GM12878 (cell line): ENCODE data around the gene NUDT3. TPM values are rescaled to one million over a fixed set of nuclear protein-coding genes. Genes with fewer than 3 reads are reported as not detected.
A peak's percentile ranks its signal among the peaks of the same experiment; 100 is the strongest.

Source experiments
- EGR1 ChIP-seq, 2 experiments: IDR thresholded peaks; 1 replicate in 1 of 2; 2 replicates in 1 of 2; pipeline ENCODE4 v1.6.1; 2011 to 2012; ENCODE audit warnings: low read depth in 2 of 2, low read length in 2 of 2, borderline replicate concordance in 1 of 2, mild to moderate bottlenecking in 1 of 2, moderate library complexity in 1 of 2
- GABPA ChIP-seq: IDR thresholded peaks from 2 replicates; pipeline ENCODE4 v1.6.1; 2014; ENCODE audit warnings: antibody characterized with exemption, low read depth, mild to moderate bottlenecking, inconsistent platforms
- HDGF ChIP-seq: fragments of 450-650 bp; IDR thresholded peaks from 2 replicates; pipeline ENCODE4 v1.6.1; 2016; ENCODE audit warnings: antibody characterized with exemption
- PAX5 ChIP-seq: IDR thresholded peaks from 2 replicates; pipeline ENCODE4 v1.6.1; 2011; ENCODE audit warnings: low read depth, low read length, borderline replicate concordance
- POLR2A ChIP-seq: IDR thresholded peaks from 2 replicates; pipeline ENCODE4 v1.6.1; 2011; ENCODE audit warnings: low read depth, mild to moderate bottlenecking, low read length
- TAF1 ChIP-seq: IDR thresholded peaks from 2 replicates; pipeline ENCODE4 v1.6.1; 2011; ENCODE audit warnings: mild to moderate bottlenecking, low read depth, low read length, borderline replicate concordance
- TCF12 ChIP-seq: IDR thresholded peaks from 2 replicates; pipeline ENCODE4 v1.6.1; 2011; ENCODE audit warnings: low read depth, mild to moderate bottlenecking, low read length
- polyA plus RNA-seq, 11 experiments: library from polyadenylated mRNA; depleted of rRNA in 4 of 11; unstranded in 6 of 11; stranded (reverse) in 5 of 11; fragments of >200 nt; fragmentation: Nextera tagmentation in 4 of 11; fragmentation: Illumina TruSeq in 1 of 11; extraction: Ambion mirVana in 4 of 11; extraction: Trizol in 1 of 11; gene quantifications; 1 replicate in 1 of 11; 2 replicates in 10 of 11; pipeline versions ENCODE4 v1.2.1 to v1.2.3, GENCODE V29; 2011 to 2016; ENCODE audit warnings: inconsistent platforms in 2 of 11, missing spikeins in 2 of 11, low read depth in 1 of 11
- total RNA-seq, 4 experiments: library from RNA; depleted of rRNA in 3 of 4; stranded (reverse); fragments of >200 nt in 3 of 4; fragmentation: Illumina TruSeq in 1 of 4; extraction: Trizol in 1 of 4; gene quantifications; 2 replicates each; pipeline versions ENCODE4 v1.2.1 to v1.2.3, GENCODE V29; 2013 to 2021
- TF ChIP-seq, protein P1 (sequence below): IDR thresholded peaks from 2 replicates; pipeline ENCODE4 v1.6.1; 2011; ENCODE audit warnings: low read depth, mild to moderate bottlenecking, low read length, moderate library complexity, borderline replicate concordance; ENCODE audit errors: extremely low read depth
- TF ChIP-seq, protein P2 (sequence below): fragments of 450-650 bp; IDR thresholded peaks from 2 replicates; pipeline ENCODE4 v1.6.1; 2017; ENCODE audit warnings: mild to moderate bottlenecking, moderate library complexity
- TF ChIP-seq, protein P3 (sequence below): fragments of 450-650 bp; IDR thresholded peaks from 2 replicates; pipeline ENCODE4 v1.6.1; 2016; ENCODE audit warnings: mild to moderate bottlenecking
- TF ChIP-seq, protein P4 (sequence below): IDR thresholded peaks from 2 replicates; pipeline ENCODE4 v1.6.1; 2011; ENCODE audit warnings: borderline replicate concordance, low read depth, mild to moderate bottlenecking, moderate library complexity, low read length; ENCODE audit not compliant: insufficient read depth, poor library complexity, severe bottlenecking

NUDT3 gene
- total and polyA plus RNA-seq, 10 of the 15 experiments (the other 5 are each of a cell fraction or from before 2014, with no cell fraction given): 2.4 to 32.3 (median 25.5) TPM

DNA sequence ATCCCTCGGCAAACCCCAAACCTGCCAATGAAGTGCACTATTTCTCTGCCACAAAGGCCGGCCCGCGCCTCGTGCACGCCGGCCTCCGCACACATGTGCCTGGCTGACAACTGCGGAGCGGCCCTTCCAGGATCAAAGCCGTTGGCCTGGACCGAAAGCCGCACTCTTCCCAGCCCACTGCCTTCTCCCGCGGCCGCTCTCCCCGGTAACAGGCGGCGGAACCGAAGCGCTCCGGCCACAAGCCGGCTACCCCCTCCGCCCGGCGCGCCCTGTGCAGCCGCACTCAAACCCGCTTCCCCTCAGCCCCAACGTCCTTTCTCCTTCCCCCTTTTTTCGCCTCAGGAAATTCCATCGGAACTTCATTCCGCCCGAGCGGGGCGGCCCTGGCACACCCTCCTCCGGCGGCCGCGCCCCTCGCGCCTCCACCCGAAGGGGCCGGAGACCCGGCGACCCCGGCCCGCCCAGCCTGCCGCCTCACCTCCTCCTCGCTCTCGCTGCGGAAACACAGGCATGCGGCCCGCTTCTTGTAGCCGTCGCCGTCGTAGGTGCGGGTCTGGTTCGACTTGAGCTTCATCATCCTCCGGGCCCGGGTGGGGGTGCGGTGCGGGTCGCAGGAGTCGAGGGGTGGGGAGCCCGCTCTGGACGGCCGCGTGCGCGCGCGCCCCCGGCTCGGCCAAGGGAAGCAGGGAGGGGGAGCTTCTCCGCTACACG, 528 bp downstream of the NUDT3 start (continued):
- TF ChIP-seq, protein P1, sequence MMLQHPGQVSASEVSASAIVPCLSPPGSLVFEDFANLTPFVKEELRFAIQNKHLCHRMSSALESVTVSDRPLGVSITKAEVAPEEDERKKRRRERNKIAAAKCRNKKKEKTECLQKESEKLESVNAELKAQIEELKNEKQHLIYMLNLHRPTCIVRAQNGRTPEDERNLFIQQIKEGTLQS: no peak
- TF ChIP-seq PAX5 (0 out of 2 replicates have a peak, but pooled peaks have one; percentile 13), TAF1 (peak; percentile 25; the same call in 1 of the 2 replicates), TCF12 (0 out of 2 replicates have a peak, but pooled peaks have one; percentile 15), HDGF (peak; percentile 45; the same call in 1 of the 2 replicates), GABPA (no peak), EGR1 (IDR thresholded peaks at IDR 0.05; ENCODE audit: borderline replicate concordance in 1 of 2, low read depth in 2 of 2, low read length in 2 of 2) (peak in 1 of 2 experiments; percentile 26; a peak in 1 of 3 replicates), POLR2A (peak; percentile 80)
- TF ChIP-seq, protein P2, sequence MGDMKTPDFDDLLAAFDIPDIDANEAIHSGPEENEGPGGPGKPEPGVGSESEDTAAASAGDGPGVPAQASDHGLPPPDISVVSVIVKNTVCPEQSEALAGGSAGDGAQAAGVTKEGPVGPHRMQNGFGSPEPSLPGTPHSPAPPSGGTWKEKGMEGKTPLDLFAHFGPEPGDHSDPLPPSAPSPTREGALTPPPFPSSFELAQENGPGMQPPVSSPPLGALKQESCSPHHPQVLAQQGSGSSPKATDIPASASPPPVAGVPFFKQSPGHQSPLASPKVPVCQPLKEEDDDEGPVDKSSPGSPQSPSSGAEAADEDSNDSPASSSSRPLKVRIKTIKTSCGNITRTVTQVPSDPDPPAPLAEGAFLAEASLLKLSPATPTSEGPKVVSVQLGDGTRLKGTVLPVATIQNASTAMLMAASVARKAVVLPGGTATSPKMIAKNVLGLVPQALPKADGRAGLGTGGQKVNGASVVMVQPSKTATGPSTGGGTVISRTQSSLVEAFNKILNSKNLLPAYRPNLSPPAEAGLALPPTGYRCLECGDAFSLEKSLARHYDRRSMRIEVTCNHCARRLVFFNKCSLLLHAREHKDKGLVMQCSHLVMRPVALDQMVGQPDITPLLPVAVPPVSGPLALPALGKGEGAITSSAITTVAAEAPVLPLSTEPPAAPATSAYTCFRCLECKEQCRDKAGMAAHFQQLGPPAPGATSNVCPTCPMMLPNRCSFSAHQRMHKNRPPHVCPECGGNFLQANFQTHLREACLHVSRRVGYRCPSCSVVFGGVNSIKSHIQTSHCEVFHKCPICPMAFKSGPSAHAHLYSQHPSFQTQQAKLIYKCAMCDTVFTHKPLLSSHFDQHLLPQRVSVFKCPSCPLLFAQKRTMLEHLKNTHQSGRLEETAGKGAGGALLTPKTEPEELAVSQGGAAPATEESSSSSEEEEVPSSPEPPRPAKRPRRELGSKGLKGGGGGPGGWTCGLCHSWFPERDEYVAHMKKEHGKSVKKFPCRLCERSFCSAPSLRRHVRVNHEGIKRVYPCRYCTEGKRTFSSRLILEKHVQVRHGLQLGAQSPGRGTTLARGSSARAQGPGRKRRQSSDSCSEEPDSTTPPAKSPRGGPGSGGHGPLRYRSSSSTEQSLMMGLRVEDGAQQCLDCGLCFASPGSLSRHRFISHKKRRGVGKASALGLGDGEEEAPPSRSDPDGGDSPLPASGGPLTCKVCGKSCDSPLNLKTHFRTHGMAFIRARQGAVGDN: peak; percentile 87
- TF ChIP-seq, protein P3, sequence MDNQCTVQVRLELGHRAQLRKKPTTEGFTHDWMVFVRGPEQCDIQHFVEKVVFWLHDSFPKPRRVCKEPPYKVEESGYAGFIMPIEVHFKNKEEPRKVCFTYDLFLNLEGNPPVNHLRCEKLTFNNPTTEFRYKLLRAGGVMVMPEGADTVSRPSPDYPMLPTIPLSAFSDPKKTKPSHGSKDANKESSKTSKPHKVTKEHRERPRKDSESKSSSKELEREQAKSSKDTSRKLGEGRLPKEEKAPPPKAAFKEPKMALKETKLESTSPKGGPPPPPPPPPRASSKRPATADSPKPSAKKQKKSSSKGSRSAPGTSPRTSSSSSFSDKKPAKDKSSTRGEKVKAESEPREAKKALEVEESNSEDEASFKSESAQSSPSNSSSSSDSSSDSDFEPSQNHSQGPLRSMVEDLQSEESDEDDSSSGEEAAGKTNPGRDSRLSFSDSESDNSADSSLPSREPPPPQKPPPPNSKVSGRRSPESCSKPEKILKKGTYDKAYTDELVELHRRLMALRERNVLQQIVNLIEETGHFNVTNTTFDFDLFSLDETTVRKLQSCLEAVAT: 0 out of 2 replicates have a peak, but pooled peaks have one; percentile 47
- TF ChIP-seq, protein P4, sequence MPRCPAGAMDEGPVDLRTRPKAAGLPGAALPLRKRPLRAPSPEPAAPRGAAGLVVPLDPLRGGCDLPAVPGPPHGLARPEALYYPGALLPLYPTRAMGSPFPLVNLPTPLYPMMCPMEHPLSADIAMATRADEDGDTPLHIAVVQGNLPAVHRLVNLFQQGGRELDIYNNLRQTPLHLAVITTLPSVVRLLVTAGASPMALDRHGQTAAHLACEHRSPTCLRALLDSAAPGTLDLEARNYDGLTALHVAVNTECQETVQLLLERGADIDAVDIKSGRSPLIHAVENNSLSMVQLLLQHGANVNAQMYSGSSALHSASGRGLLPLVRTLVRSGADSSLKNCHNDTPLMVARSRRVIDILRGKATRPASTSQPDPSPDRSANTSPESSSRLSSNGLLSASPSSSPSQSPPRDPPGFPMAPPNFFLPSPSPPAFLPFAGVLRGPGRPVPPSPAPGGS: no peak
- TF ChIP-seq, all 136 proteins: peak for 21
